ENCODE data around the gene UBD. TPM values are rescaled to one million over a fixed set of nuclear protein-coding genes. Genes with fewer than 3 reads are reported as not detected.

UBD gene
- total RNA-seq, 1 donor from 2014 or later: 0.53 TPM

GRCh38 chr6:29524044-29524443 lies 35.5 kb downstream of the UBD start:
- DNase-seq (ENCODE audit: low read depth, low spot score): no peak

- DNase-seq (ENCODE audit: low read depth, low spot score): no peak
Measured at GRCh38 chr6:29522227-29522626, 37.3 kb downstream of the UBD start.

- no peak for DNase-seq (ENCODE audit: low read depth, low spot score)
Measured at GRCh38 chr6:29521006-29521680, 38.4 kb downstream of the UBD start.

- no peak for DNase-seq (ENCODE audit: low read depth, low spot score)
Measured at GRCh38 chr6:29520232-29520631, 39.3 kb downstream of the UBD start.

- DNase-seq (ENCODE audit: low read depth, low spot score): no peak
Measured at GRCh38 chr6:29519291-29520010, 40.1 kb downstream of the UBD start.

- DNase-seq (ENCODE audit: low read depth, low spot score): no peak
Measured at GRCh38 chr6:29517728-29518440, 41.6 kb downstream of the UBD start.

- DNase-seq (ENCODE audit: low read depth, low spot score): no peak
Measured at GRCh38 chr6:29517245-29517644, 42.3 kb downstream of the UBD start.

GRCh38 chr6:29516108-29516507 lies 43.4 kb downstream of the UBD start:
- DNase-seq (ENCODE audit: low read depth, low spot score): no peak

- DNase-seq (ENCODE audit: low read depth, low spot score): no peak
Measured at GRCh38 chr6:29510746-29511300, 48.7 kb downstream of the UBD start.

GRCh38 chr6:29510202-29510601 lies 49.3 kb downstream of the UBD start:
- DNase-seq (ENCODE audit: low read depth, low spot score): no peak

- no peak for DNase-seq (ENCODE audit: low read depth, low spot score)
Measured at GRCh38 chr6:29509711-29510110, 49.8 kb downstream of the UBD start.

- DNase-seq (ENCODE audit: low read depth, low spot score): no peak
Measured at GRCh38 chr6:29509239-29509638, 50.3 kb downstream of the UBD start.

- no peak for DNase-seq (ENCODE audit: low read depth, low spot score)
Measured at GRCh38 chr6:29507319-29507718, 52.2 kb downstream of the UBD start.

- no peak for DNase-seq (ENCODE audit: low read depth, low spot score)
Measured at GRCh38 chr6:29506446-29507067, 53.0 kb downstream of the UBD start.

GRCh38 chr6:29505808-29506207 lies 53.7 kb downstream of the UBD start:
- no peak for DNase-seq (ENCODE audit: low read depth, low spot score)

Other genes starting within 250 kb of the UBD start
- not detected in 2 replicates for gene OR5V1, start 190.9 kb downstream of the UBD start, total RNA-seq
- not detected in 2 replicates for gene OR12D3, start 184.4 kb downstream of the UBD start, total RNA-seq
- not detected in 2 replicates for gene OR12D2, start 164.1 kb downstream of the UBD start, total RNA-seq
- gene OR12D1, start 144.8 kb downstream of the UBD start, total RNA-seq: not detected in 2 replicates
- not detected in 2 replicates for gene OR10C1, start 120.4 kb downstream of the UBD start, total RNA-seq
- gene OR11A1, start 102.7 kb downstream of the UBD start, total RNA-seq: not detected in 2 replicates
- gene OR2H1, start 102.6 kb downstream of the UBD start, total RNA-seq: not detected in 2 replicates
- not detected in 2 replicates for gene MAS1L, start 71.8 kb downstream of the UBD start, total RNA-seq
- gene OR2H2, start 25.4 kb upstream of the UBD start, total RNA-seq: not detected in 2 replicates
- 8.8 and 10.1 TPM in 2 replicates for gene GABBR1, start 73.5 kb upstream of the UBD start, total RNA-seq
- gene MOG, start 97.4 kb upstream of the UBD start, total RNA-seq: not detected in 2 replicates
- gene ZFP57, start 121.4 kb upstream of the UBD start, total RNA-seq: 0.42 TPM in 1 of 2 replicates, not detected in the other
- gene HLA-F, start 163.7 kb upstream of the UBD start, total RNA-seq: 8.3 and 19.9 TPM in 2 replicates